ENCODE measurements around the gene PAPLN. TPM values are rescaled to one million over a fixed set of nuclear protein-coding genes. Genes with fewer than 3 reads are reported as not detected.

Gene PAPLN
- total and polyA plus RNA-seq, 2 donors from 2014 or later: 19.1 to 132 TPM

DNA sequence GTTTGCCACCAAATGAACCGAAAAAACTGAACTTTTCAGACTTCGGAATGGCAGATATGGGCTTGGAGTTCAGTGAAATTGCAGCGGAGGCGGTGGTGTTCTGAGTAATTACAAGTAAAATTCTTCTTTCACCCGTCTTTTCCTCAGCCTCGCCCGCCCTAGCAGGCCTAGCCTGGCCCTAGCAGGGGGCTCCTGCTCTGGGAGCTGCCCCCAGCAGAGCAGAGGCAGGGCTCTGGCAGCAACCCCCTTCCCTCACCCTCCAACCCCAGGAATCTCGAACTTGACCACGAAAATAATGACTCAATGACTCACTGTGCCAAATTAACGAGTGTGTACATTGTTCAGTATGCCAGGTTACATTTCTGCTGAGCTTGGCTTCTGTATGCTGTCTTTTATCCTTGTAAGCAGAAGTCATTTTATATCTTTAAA lies 1.1 kb downstream of the PAPLN start:
- FAIRE-seq: no peak
- H3K4me1 ChIP-seq (ENCODE audit: control insufficient read depth in 2 of 3, insufficient read depth in 2 of 3, low read depth in 1 of 3, low read length in 3 of 3): peaks cover 0 to 42% (median 15%) of the 10 kb centered on the region in 3 donors

DNA sequence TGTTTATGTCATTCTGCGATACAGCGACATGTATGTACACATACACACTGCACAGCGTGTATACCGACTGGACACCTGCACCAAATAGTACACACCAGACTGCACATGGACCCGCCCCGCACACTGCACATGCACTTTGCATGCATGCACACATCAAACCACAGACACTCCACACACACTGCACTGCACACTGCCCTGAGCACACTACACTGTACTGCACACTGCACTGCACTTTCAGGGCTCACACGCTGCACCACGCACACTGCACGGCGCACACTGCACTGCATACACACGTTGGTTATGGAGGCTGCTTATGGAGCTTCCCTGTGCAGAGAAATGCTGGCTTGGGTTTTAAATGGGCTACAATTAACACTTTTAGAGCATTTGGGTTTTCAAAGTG lies 1.6 kb downstream of the PAPLN start:
- intact Hi-C loops (cut with DNase I): no loop called here

More for the DNA sequence above, 1.1 kb downstream of the PAPLN start:
- Histone ChIP-seq H3K9me3 (ENCODE audit: control insufficient read depth in 2 of 3, insufficient read depth in 1 of 3, low read length in 3 of 3) (no peaks in the 10 kb centered on the region), H3K27ac (ENCODE audit: low read depth in 2 of 2, low read length in 2 of 2) (peak overlapping the region; percentile 61 to 89), H3K36me3 (ENCODE audit: control insufficient read depth in 2 of 3, insufficient read depth in 3 of 3, low read length in 3 of 3) (no peaks in the 10 kb centered on the region), H3K4me3 (ENCODE audit: low read length in 3 of 3) (peak overlapping the region in 2 of 3 donors; percentile 63 to 76), H3K9ac (ENCODE audit: low read length in 3 of 3) (peak overlapping the region in 2 of 3 donors; percentile 9 to 61), H3K27me3 (ENCODE audit: control insufficient read depth, insufficient read depth, low read length) (peaks cover 6% of the 10 kb centered on the region)
- peak in 3 of 5 donors; percentile 45 to 73 (median 49) for DNase-seq
- TF ChIP-seq, protein P1, sequence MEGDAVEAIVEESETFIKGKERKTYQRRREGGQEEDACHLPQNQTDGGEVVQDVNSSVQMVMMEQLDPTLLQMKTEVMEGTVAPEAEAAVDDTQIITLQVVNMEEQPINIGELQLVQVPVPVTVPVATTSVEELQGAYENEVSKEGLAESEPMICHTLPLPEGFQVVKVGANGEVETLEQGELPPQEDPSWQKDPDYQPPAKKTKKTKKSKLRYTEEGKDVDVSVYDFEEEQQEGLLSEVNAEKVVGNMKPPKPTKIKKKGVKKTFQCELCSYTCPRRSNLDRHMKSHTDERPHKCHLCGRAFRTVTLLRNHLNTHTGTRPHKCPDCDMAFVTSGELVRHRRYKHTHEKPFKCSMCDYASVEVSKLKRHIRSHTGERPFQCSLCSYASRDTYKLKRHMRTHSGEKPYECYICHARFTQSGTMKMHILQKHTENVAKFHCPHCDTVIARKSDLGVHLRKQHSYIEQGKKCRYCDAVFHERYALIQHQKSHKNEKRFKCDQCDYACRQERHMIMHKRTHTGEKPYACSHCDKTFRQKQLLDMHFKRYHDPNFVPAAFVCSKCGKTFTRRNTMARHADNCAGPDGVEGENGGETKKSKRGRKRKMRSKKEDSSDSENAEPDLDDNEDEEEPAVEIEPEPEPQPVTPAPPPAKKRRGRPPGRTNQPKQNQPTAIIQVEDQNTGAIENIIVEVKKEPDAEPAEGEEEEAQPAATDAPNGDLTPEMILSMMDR (IDR thresholded peaks at IDR 0.05; ENCODE audit: borderline replicate concordance, extremely low read depth, insufficient read depth): no peak
- intact Hi-C loops (cut with DNase I): no loop called here

DNA sequence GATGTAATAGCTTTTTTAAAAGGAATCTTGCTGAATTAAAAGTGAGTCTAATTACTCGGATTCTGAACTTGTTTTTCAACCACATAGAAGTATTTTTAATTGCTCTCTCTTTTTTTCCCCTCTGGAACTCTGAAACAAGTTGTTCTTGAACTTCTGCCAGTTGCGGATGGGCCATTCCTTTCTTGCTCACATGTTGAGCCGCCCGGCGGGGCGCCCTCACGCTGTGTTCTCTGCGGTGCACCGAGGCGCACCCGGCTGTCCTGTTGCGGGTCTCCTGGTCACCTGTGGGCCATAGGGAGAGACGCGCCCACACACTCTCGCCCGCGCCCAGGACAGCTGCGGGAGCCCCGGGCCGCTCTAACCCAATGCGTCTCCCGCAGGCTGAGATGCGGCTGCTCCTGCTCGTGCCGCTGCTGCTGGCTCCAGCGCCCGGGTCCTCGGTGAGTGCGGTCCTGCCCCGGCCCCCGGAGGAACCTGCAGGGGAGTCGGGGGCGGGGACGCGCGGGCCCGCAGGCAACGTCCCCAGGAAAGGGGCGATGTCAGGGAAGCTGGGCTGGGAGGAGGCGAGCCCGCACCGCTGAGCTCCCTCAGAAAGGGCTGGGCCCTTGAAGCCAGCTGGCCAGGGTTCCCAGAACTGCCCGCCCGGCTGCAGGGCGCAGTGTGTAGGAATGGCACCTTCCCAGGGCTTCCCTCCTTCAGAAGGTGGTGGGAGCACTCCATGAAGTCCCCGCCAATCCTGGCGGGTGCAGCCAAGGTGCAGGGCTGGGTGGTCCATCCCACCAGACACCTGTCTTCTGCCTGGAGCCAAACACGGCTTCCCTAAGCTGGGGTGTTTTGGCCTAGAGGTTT lies 2.3 kb downstream of the PAPLN start:
- peak in 3 of 5 donors; percentile 32 to 85 (median 74) for DNase-seq
- intact Hi-C loops (cut with DNase I): no loop called here
- Histone ChIP-seq H3K36me3 (ENCODE audit: control insufficient read depth in 2 of 3, insufficient read depth in 3 of 3, low read length in 3 of 3) (no peaks in the 10 kb centered on the region), H3K4me3 (ENCODE audit: low read length in 3 of 3) (peak overlapping the region in 2 of 3 donors; percentile 63 to 76), H3K9ac (ENCODE audit: low read length in 3 of 3) (peak overlapping the region in 1 of 3 donors; percentile 55), H3K9me3 (ENCODE audit: control insufficient read depth in 2 of 3, insufficient read depth in 1 of 3, low read length in 3 of 3) (no peaks in the 10 kb centered on the region), H3K4me1 (ENCODE audit: control insufficient read depth in 2 of 3, insufficient read depth in 2 of 3, low read depth in 1 of 3, low read length in 3 of 3) (peaks cover 0 to 41% (median 15%) of the 10 kb centered on the region in 3 donors), H3K27me3 (ENCODE audit: control insufficient read depth, insufficient read depth, low read length) (peaks cover 6% of the 10 kb centered on the region), H3K27ac (ENCODE audit: low read depth in 2 of 2, low read length in 2 of 2) (peak overlapping the region; percentile 38 to 60)
- no peak for FAIRE-seq
- TF ChIP-seq, protein P1 (IDR thresholded peaks at IDR 0.05; ENCODE audit: borderline replicate concordance, extremely low read depth, insufficient read depth): no peak

More for the DNA sequence above, 1.6 kb downstream of the PAPLN start:
- Histone ChIP-seq H3K27me3 (ENCODE audit: control insufficient read depth, insufficient read depth, low read length) (peaks cover 6% of the 10 kb centered on the region), H3K4me3 (ENCODE audit: low read length in 3 of 3) (peak overlapping the region in 2 of 3 donors; percentile 63 to 76), H3K9ac (ENCODE audit: low read length in 3 of 3) (peak overlapping the region in 1 of 3 donors; percentile 61), H3K4me1 (ENCODE audit: control insufficient read depth in 2 of 3, insufficient read depth in 2 of 3, low read depth in 1 of 3, low read length in 3 of 3) (peaks cover 0 to 42% (median 15%) of the 10 kb centered on the region in 3 donors), H3K27ac (ENCODE audit: low read depth in 2 of 2, low read length in 2 of 2) (peak overlapping the region in 1 of 2 donors; percentile 38), H3K36me3 (ENCODE audit: control insufficient read depth in 2 of 3, insufficient read depth in 3 of 3, low read length in 3 of 3) (no peaks in the 10 kb centered on the region), H3K9me3 (ENCODE audit: control insufficient read depth in 2 of 3, insufficient read depth in 1 of 3, low read length in 3 of 3) (no peaks in the 10 kb centered on the region)
- TF ChIP-seq, protein P1 (IDR thresholded peaks at IDR 0.05; ENCODE audit: borderline replicate concordance, extremely low read depth, insufficient read depth): no peak
- DNase-seq (no peak), FAIRE-seq (no peak)

All from kidney (tissue), 14 donors.